ENCODE measurements around the gene RSPO1.

Gene RSPO1

DNA sequence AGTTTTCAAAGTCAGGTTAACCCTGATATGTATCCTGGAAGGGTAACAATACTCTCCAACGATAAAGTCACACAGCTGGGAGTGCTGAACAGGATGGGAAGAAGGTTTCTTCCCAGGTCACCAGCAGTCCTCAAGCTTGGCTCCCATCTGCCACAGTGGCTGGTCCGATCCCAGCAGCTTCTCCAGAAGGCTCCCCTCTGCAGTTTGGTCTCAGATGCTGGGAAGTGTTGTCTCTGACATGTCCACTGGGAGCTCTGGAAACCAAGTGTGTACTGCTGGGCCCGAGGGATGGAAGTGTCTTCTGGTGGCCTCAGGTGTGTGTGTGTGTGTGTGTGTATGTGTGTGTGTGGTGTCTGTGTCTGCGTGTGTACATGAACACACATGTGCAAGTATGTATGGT, 22.5 kb downstream of the RSPO1 start:
- Histone ChIP-seq H3K27me3 (replicated peaks; ENCODE audit: control insufficient read depth, insufficient read depth, low read length) (peaks cover 75% of the 10 kb centered on the region), H3K4me3 (ENCODE audit: low read length) (no peak overlapping the region), H3K9me3 (ENCODE audit: control insufficient read depth, low read length) (no peaks in the 10 kb centered on the region), H3K4me1 (ENCODE audit: control insufficient read depth, insufficient read depth, low read length) (no peaks in the 10 kb centered on the region), H3K36me3 (ENCODE audit: control insufficient read depth, insufficient read depth, low read length, severe bottlenecking) (no peaks in the 10 kb centered on the region), H3K9ac (ENCODE audit: low read length) (no peak overlapping the region)
- DNase-seq (ENCODE audit: low read depth): no peak

DNA sequence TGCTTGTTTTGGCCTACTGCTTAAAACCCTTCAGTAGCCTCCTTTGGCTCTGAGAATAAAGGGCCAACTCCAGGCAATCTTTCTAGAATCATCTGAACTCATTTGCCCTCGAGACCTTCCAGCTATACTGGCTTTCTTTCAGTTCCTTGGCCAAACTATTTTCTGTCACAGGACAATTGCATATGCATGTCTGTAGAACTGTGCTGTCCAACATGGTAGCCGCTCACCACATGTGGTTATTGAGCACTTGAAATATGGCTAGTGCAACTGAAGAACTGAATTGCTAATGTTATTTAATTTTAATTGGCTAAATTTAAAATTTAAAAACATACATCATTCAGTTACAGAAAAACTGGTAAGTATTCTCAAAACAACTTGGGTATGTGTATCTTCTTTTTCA, 24.7 kb downstream of the RSPO1 start:
- Histone ChIP-seq H3K27me3 (replicated peaks; ENCODE audit: control insufficient read depth, insufficient read depth, low read length) (peaks cover 58% of the 10 kb centered on the region), H3K9ac (ENCODE audit: low read length) (no peak overlapping the region), H3K9me3 (ENCODE audit: control insufficient read depth, low read length) (no peaks in the 10 kb centered on the region), H3K4me3 (ENCODE audit: low read length) (no peak overlapping the region), H3K4me1 (ENCODE audit: control insufficient read depth, insufficient read depth, low read length) (peaks cover 10% of the 10 kb centered on the region), H3K36me3 (ENCODE audit: control insufficient read depth, insufficient read depth, low read length, severe bottlenecking) (no peaks in the 10 kb centered on the region)
- no peak for DNase-seq (ENCODE audit: low read depth)

DNA sequence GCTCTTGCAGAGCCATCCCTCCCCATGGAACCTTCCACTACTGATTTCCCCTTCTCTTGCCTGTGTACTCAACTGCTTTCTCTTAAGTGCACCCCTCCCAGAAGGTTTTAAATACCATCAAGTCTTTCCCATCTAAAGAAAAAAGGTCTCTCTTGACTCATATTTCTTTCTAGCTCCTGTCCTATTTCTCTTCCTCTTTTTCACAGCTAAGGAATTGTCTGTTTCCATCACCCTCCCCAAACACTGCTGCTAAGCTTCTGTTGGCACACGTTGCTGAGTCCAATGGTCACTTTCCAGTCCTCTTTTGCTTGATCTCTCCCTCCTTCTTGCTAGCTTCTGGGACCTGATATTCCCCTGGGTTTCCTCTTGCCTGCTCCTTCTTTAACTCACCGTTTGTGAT, 25.7 kb downstream of the RSPO1 start:
- no peaks in the 10 kb centered on the region for H3K36me3 ChIP-seq (ENCODE audit: control insufficient read depth, insufficient read depth, low read length, severe bottlenecking)
- peaks cover 10% of the 10 kb centered on the region for H3K4me1 ChIP-seq (ENCODE audit: control insufficient read depth, insufficient read depth, low read length)
- H3K9ac ChIP-seq (ENCODE audit: low read length): no peak overlapping the region
- peaks cover 50% of the 10 kb centered on the region for H3K27me3 ChIP-seq (replicated peaks; ENCODE audit: control insufficient read depth, insufficient read depth, low read length)
- no peak for DNase-seq (ENCODE audit: low read depth)
- H3K9me3 ChIP-seq (ENCODE audit: control insufficient read depth, low read length): no peaks in the 10 kb centered on the region
- no peak overlapping the region for H3K4me3 ChIP-seq (ENCODE audit: low read length)

DNA sequence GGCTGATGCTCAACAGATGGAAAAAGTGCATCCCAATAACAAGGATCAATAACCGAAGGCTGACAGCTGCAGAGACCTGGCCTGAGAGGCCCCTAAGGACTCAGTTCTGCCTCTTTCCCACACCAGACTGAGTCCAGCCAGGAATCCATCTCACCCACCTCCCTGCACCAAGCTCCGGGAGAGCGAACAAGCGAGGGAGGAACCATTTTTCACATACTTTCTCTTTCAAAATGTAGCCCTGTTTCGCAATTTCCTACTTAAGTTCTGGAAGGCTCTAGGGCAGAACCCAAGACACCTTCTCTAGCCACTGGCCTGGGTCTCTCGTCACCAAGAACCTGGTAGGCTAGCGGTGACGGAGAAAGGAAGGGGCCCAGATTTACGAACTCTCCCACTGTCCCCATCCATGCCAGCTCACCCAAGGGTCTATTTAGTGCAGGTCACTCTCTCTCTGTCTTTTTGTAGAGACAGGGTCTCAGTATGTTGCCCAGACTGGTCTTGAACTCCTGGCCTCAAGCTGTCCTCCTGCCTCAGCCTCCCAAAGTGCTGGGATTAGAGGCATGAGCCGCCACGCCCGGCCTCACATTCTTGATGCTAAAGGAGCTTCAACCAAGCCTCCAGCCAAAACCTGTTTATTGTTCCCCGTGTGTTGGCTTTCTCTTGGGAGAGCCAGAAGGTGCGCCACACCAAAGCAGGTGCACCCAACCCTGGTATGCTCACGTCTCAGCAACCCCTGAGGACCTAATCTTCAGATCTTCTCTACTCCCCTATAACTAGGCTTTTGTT, 28.0 kb downstream of the RSPO1 start:
- peak overlapping the region; percentile 31 for H3K4me3 ChIP-seq (ENCODE audit: low read length)
- H3K9ac ChIP-seq (ENCODE audit: low read length): peak overlapping the region; percentile 33
- no peaks in the 10 kb centered on the region for H3K36me3 ChIP-seq (ENCODE audit: control insufficient read depth, insufficient read depth, low read length, severe bottlenecking)
- peaks cover 10% of the 10 kb centered on the region for H3K4me1 ChIP-seq (ENCODE audit: control insufficient read depth, insufficient read depth, low read length)
- H3K27me3 ChIP-seq (replicated peaks; ENCODE audit: control insufficient read depth, insufficient read depth, low read length): peaks cover 33% of the 10 kb centered on the region
- DNase-seq (ENCODE audit: low read depth): peak; percentile 80
- no peaks in the 10 kb centered on the region for H3K9me3 ChIP-seq (ENCODE audit: control insufficient read depth, low read length)

DNA sequence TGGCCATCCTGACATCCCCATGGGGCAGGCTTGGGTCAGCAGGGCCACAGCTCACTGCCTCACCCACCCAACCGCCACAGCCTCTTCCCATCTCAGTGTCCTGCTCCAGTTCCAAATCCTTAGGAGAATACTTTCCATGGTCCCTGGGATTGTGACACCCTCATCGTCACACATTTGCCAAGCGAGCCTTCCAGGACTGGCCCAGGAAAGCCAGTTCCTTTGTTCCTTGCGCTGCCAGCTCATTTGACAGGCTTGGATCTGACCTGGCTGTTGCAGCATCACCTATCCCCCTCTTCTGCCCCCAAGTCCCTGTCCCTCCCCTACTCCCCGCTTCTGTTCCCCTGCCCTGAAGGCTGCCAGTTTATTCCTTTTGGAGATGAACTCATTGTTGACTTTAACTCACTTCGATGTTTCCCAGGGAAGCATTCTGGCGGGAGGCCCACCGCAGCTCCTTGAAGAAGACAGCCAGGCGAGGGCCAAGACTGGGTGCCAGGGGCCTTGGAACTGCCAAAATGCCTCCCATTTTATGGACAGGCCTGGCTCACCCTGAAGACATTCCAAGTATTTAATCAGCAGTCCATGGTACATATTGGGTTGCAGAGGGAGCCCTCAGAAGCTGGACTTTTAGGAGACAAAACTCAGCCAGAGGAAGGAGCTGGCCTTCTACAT, 28.8 kb downstream of the RSPO1 start:
- no peaks in the 10 kb centered on the region for H3K36me3 ChIP-seq (ENCODE audit: control insufficient read depth, insufficient read depth, low read length, severe bottlenecking)
- H3K27me3 ChIP-seq (replicated peaks; ENCODE audit: control insufficient read depth, insufficient read depth, low read length): peaks cover 33% of the 10 kb centered on the region
- no peaks in the 10 kb centered on the region for H3K9me3 ChIP-seq (ENCODE audit: control insufficient read depth, low read length)
- H3K4me1 ChIP-seq (ENCODE audit: control insufficient read depth, insufficient read depth, low read length): peaks cover 10% of the 10 kb centered on the region
- DNase-seq (ENCODE audit: low read depth): no peak
- peak overlapping the region; percentile 33 for H3K9ac ChIP-seq (ENCODE audit: low read length)
- peak overlapping the region; percentile 31 for H3K4me3 ChIP-seq (ENCODE audit: low read length)

DNA sequence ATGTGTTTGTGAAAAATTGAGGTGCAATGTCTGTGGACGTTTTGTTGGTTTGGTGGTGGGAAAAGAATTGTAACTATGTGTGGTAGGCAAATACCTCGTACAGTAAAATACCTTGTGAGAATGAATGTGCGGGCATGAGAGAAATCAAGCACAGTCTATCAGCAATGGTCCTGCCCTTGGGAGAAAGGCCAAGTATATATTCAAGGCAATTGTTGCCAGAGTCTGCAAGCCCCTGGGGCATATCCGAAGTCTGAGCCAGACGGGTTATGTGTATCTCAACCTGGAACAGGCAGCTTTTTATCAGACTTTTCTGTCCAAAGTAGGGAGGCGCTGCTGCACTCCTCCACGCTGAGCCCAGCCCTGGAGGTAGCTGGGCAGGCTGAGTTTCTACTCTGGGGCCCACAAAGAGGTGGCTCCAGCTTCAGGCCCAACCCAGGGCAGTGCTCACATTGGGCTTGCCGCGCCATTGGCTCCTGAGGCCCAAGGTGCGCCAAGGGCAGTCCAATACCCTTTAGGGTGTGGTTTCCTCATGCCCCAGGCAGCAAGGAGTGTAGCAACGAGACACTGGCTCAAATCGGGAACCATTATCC, 29.5 kb downstream of the RSPO1 start:
- Histone ChIP-seq H3K9ac (ENCODE audit: low read length) (no peak overlapping the region), H3K4me3 (ENCODE audit: low read length) (no peak overlapping the region), H3K27me3 (replicated peaks; ENCODE audit: control insufficient read depth, insufficient read depth, low read length) (peaks cover 33% of the 10 kb centered on the region), H3K4me1 (ENCODE audit: control insufficient read depth, insufficient read depth, low read length) (peaks cover 10% of the 10 kb centered on the region), H3K36me3 (ENCODE audit: control insufficient read depth, insufficient read depth, low read length, severe bottlenecking) (no peaks in the 10 kb centered on the region), H3K9me3 (ENCODE audit: control insufficient read depth, low read length) (no peaks in the 10 kb centered on the region)
- DNase-seq (ENCODE audit: low read depth): no peak

DNA sequence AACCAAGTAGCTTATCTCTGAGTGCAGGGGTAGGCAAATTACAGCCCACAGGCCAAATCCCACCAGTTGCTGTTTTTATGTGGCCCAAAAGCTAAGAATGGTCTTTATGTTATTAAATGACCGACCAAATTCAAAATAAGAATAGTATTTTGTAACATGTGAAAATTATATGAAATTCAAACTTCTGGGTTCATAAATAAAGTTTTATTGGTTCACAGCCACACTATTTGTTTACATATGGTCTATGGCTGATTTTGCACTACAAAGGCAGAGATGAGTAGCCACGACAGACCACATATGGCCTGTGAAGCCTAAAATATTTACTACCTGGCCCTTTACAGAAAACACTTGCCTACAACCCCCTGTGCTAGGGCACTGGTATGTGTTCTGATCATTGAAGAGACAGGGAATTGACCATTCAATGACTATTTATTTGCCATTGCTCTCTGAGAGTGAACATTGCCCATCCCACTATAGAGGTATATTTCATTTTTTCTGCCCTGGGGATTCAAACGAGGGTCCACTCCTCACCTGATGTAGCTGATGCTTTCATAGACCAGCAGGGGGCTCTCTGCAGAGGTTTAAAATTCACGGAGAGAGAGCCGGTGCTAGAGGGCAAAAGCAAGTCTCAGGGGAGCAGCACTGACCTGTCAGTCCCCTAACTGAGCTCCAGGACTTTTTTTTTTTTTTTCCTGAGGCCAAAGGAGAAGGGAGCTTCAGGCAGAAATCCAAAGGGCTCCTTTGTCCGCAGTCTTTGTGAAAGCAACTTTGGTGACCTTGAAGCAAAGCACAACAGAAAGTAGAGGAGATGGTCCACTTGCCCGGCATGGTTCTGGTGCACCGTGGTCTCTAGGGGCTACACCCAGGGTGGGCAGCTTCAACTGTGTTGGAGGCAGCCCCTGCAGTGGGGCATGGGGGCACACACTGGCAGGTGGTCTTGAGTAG, 31.7 kb downstream of the RSPO1 start:
- Histone ChIP-seq H3K9ac (ENCODE audit: low read length) (no peak overlapping the region), H3K36me3 (ENCODE audit: control insufficient read depth, insufficient read depth, low read length, severe bottlenecking) (no peaks in the 10 kb centered on the region), H3K4me1 (ENCODE audit: control insufficient read depth, insufficient read depth, low read length) (peaks cover 10% of the 10 kb centered on the region), H3K9me3 (ENCODE audit: control insufficient read depth, low read length) (no peaks in the 10 kb centered on the region), H3K27me3 (replicated peaks; ENCODE audit: control insufficient read depth, insufficient read depth, low read length) (peaks cover 23% of the 10 kb centered on the region), H3K4me3 (ENCODE audit: low read length) (no peak overlapping the region)
- peak; percentile 81 for DNase-seq (ENCODE audit: low read depth)

DNA sequence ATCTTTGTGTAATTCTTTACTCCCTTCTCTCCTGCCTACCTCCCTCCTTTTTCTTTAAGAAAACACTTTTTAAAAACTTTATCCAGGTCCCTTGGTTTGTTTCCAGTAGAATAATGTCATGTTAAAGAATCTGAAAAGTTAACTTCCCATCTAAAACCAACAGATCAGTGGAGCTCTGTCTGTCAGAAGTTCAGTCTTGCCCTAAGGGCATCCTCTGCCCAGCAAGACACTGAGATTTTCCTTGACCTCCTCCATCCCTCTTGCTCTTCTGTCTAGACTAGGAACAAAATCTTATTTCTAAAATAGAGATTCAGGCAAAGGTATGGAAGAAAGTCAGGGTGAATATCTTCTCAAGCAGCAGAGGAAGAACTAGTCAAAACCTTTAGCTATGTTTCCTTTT, 33.3 kb downstream of the RSPO1 start:
- H3K9ac ChIP-seq (ENCODE audit: low read length): no peak overlapping the region
- no peaks in the 10 kb centered on the region for H3K36me3 ChIP-seq (ENCODE audit: control insufficient read depth, insufficient read depth, low read length, severe bottlenecking)
- H3K4me1 ChIP-seq (ENCODE audit: control insufficient read depth, insufficient read depth, low read length): peaks cover 10% of the 10 kb centered on the region
- no peaks in the 10 kb centered on the region for H3K9me3 ChIP-seq (ENCODE audit: control insufficient read depth, low read length)
- H3K27me3 ChIP-seq (replicated peaks; ENCODE audit: control insufficient read depth, insufficient read depth, low read length): peaks cover 10% of the 10 kb centered on the region
- peak; percentile 14 for DNase-seq (ENCODE audit: low read depth)
- no peak overlapping the region for H3K4me3 ChIP-seq (ENCODE audit: low read length)

DNA sequence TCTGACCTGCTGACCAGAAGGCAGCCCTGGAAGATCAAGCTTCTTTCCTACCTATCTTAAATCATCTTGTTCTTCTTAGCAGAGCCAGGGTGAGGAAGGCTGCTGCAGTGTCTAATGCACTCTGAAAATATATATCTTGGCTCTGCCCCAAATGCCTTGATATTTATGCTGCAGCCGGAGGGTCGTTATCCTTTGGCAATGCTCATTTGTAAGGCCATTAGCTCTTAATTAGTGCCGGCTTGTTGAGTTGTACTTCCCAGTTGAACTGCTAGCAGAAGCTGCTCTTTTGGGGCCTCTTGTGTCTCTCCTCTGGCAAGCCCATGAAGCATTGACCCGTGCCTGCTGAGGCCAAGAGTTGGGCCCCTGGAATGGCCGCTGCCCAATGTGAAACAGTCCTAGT, 34.8 kb downstream of the RSPO1 start:
- Histone ChIP-seq H3K9me3 (ENCODE audit: control insufficient read depth, low read length) (no peaks in the 10 kb centered on the region), H3K27me3 (replicated peaks; ENCODE audit: control insufficient read depth, insufficient read depth, low read length) (peaks cover 10% of the 10 kb centered on the region)

DNA sequence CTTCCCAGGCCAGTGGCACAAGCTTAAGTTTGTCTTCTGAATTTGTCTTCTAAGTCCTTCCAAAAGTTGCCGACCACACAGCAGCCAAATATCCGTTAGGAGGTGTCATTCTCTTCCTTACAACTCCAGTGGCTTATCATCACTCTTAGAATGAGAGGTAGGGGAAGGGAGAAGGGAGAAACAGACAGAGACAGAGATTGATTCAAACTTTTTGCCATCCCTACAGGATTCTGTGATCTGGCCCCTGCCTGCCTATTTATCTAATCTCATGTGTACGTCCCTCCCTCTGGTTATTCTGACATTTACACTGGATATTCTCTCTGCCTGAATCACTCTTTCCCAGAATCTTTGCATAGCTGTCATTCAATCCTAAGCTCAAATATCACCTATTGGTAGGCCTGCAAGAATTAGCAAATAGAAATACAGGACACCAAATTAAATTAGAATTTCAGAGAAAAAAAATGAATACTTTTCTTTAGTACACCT, 38.5 kb downstream of the RSPO1 start:
- Histone ChIP-seq H3K4me3 (ENCODE audit: low read length) (peak overlapping the region; percentile 100), H3K36me3 (ENCODE audit: control insufficient read depth, insufficient read depth, low read length, severe bottlenecking) (peaks cover 14% of the 10 kb centered on the region), H3K9ac (ENCODE audit: low read length) (peak overlapping the region; percentile 98), H3K27me3 (replicated peaks; ENCODE audit: control insufficient read depth, insufficient read depth, low read length) (peaks cover under 1% of the 10 kb centered on the region), H3K9me3 (ENCODE audit: control insufficient read depth, low read length) (no peaks in the 10 kb centered on the region), H3K4me1 (ENCODE audit: control insufficient read depth, insufficient read depth, low read length) (peaks cover 35% of the 10 kb centered on the region)
- DNase-seq (ENCODE audit: low read depth): no peak

More for the DNA sequence above, 34.8 kb downstream of the RSPO1 start:
- peaks cover 6% of the 10 kb centered on the region for H3K4me1 ChIP-seq (ENCODE audit: control insufficient read depth, insufficient read depth, low read length)
- H3K4me3 ChIP-seq (ENCODE audit: low read length): no peak overlapping the region
- DNase-seq (ENCODE audit: low read depth): no peak
- H3K36me3 ChIP-seq (ENCODE audit: control insufficient read depth, insufficient read depth, low read length, severe bottlenecking): no peaks in the 10 kb centered on the region
- H3K9ac ChIP-seq (ENCODE audit: low read length): no peak overlapping the region

Measured in adipocyte (in vitro differentiated cells).